ENCODE data around the gene MLIP. TPM values are rescaled to one million over a fixed set of nuclear protein-coding genes. Genes with fewer than 3 reads are reported as not detected.
A peak's percentile ranks its signal among the peaks of the same experiment; 100 is the strongest.

Gene MLIP
- total RNA-seq, 1 donor from 2014 or later = not detected

DNA sequence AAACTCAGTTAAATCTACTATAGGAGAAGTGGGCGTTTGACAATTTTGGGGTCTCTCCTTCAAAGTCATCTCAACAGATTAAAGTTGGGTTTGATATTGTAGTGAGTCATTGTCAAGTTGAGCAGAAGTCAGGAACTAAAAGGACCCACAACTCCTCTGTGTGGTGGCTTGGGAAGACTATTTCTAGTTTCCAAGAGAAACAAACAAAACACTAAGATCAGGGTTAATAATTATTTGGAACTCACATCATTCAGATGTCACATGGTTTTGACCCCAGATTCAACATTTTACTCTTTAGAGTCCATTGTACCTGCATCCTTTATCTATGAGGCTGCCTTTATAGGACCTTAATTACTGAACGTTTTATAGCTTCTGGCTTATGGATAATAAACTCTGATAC, 151.7 kb downstream of the MLIP start:
- intact Hi-C loops (cut with DNase I) = no loop called here
- no peak for TF ChIP-seq POLR2A (IDR thresholded peaks at IDR 0.05)
- TF ChIP-seq POLR2AphosphoS5 (IDR thresholded peaks at IDR 0.05; ENCODE audit: insufficient read depth in 1 of 2, low read depth in 1 of 2) = no peak
- TF ChIP-seq CTCF (IDR thresholded peaks at IDR 0.05) = no peak
- no peaks in the 10 kb centered on the region for H3K36me3 ChIP-seq
- H3K27me3 ChIP-seq = no peaks in the 10 kb centered on the region
- no peak overlapping the region for H3K27ac ChIP-seq
- no peaks in the 10 kb centered on the region for H3K9me3 ChIP-seq
- H3K4me3 ChIP-seq = no peak overlapping the region
- no peaks in the 10 kb centered on the region for H3K4me1 ChIP-seq
- no peak for DNase-seq (ENCODE audit: extremely low spot score in 2 of 2)

DNA sequence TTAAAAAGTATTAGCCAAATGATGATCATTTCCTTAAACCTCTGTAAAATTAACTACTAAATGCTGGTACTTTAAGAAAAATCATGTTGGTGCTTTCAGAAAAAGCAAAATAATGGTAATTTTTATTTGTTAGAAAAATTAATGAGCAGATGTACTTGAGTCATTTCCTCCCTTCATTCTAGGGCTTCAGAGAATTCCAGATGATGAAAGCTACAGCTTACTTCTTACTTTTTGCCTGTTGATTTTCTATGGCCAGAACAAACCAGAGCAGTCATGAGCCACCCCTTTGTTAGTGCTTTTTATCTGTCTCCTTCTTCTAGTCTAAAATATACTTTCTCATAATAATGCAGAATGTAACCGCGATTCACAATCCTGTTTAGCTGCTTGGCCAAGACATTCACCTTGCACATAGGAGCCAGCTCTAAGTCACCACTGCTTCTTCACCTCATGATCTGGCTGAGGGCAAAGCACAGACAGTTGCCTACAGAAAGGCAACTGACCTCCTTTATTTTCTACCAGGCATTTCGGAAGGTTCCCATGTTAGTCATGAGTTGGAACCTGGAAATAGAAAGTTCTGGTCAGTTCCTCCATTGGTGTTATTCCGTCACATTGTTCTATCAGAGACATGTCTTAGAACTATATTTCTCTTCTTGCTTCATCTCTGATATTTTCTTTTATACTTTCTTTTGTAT, 153.5 kb downstream of the MLIP start:
- DNase-seq (ENCODE audit: extremely low spot score in 2 of 2) = no peak
- no peak overlapping the region for H3K27ac ChIP-seq
- no peaks in the 10 kb centered on the region for H3K4me1 ChIP-seq
- no peaks in the 10 kb centered on the region for H3K27me3 ChIP-seq
- TF ChIP-seq CTCF (IDR thresholded peaks at IDR 0.05) (no peak), POLR2A (IDR thresholded peaks at IDR 0.05) (no peak), POLR2AphosphoS5 (IDR thresholded peaks at IDR 0.05; ENCODE audit: insufficient read depth in 1 of 2, low read depth in 1 of 2) (no peak)
- no peak overlapping the region for H3K4me3 ChIP-seq
- intact Hi-C loops (cut with DNase I) = no loop called here
- H3K9me3 ChIP-seq = no peaks in the 10 kb centered on the region
- no peaks in the 10 kb centered on the region for H3K36me3 ChIP-seq

- H3K27me3 ChIP-seq = no peaks in the 10 kb centered on the region
- intact Hi-C loops (cut with DNase I) = no loop called here
- H3K27ac ChIP-seq = no peak overlapping the region
- no peaks in the 10 kb centered on the region for H3K36me3 ChIP-seq
- no peak for DNase-seq (ENCODE audit: extremely low spot score in 2 of 2)
- H3K4me3 ChIP-seq = no peak overlapping the region
- TF ChIP-seq POLR2AphosphoS5 (IDR thresholded peaks at IDR 0.05; ENCODE audit: insufficient read depth in 1 of 2, low read depth in 1 of 2) = no peak
- no peak for TF ChIP-seq POLR2A (IDR thresholded peaks at IDR 0.05)
- H3K4me1 ChIP-seq = no peaks in the 10 kb centered on the region
- H3K9me3 ChIP-seq = no peaks in the 10 kb centered on the region
Observed at GRCh38 chr6:54266400-54266923, 155.2 kb downstream of the MLIP start.

DNA sequence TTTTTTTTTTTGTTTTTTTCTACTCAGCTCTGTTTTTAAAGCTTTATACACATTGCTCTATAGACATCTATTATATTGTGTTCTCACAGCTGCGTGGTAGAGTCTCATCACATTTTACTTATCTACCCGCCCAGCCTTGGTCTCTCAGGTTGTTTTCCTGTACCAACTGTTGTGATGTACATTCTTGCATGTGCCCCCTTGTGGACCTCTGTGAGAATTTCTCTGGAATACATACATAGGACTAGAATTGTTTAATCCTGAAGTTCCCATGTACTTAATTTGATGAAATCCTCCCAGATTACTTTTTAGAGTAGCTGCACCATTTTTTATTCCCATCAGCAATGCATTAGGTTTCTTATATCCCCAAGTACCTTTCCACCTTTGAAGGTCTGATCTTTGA, 156.6 kb downstream of the MLIP start:
- Histone ChIP-seq H3K36me3 (no peaks in the 10 kb centered on the region), H3K27ac (no peak overlapping the region), H3K27me3 (no peaks in the 10 kb centered on the region), H3K9me3 (no peaks in the 10 kb centered on the region), H3K4me1 (no peaks in the 10 kb centered on the region), H3K4me3 (no peak overlapping the region)
- intact Hi-C loops (cut with DNase I) = no loop called here
- peak in 1 of 3 experiments; percentile 11 for TF ChIP-seq CTCF (IDR thresholded peaks at IDR 0.05)
- TF ChIP-seq POLR2AphosphoS5 (IDR thresholded peaks at IDR 0.05; ENCODE audit: insufficient read depth in 1 of 2, low read depth in 1 of 2) = no peak
- no peak for TF ChIP-seq POLR2A (IDR thresholded peaks at IDR 0.05)
- DNase-seq (ENCODE audit: extremely low spot score in 2 of 2) = no peak

- H3K4me3 ChIP-seq = no peak overlapping the region
Observed at GRCh38 chr6:54273214-54273820, 162.1 kb downstream of the MLIP start.

More at GRCh38 chr6:54273214-54273820, 162.1 kb downstream of the MLIP start:
- no peaks in the 10 kb centered on the region for H3K4me1 ChIP-seq
- H3K36me3 ChIP-seq = no peaks in the 10 kb centered on the region
- DNase-seq (ENCODE audit: extremely low spot score in 2 of 2) = no peak
- no peaks in the 10 kb centered on the region for H3K9me3 ChIP-seq
- no peaks in the 10 kb centered on the region for H3K27me3 ChIP-seq
- H3K27ac ChIP-seq = no peak overlapping the region
- intact Hi-C loops (cut with DNase I) = no loop called here
- no peak for TF ChIP-seq CTCF (IDR thresholded peaks at IDR 0.05)
- no peak for TF ChIP-seq POLR2A (IDR thresholded peaks at IDR 0.05)
- no peak for TF ChIP-seq POLR2AphosphoS5 (IDR thresholded peaks at IDR 0.05; ENCODE audit: insufficient read depth in 1 of 2, low read depth in 1 of 2)

All from vagina (tissue), 2 donors.